Tibial nerve (tissue), 4 donors: ENCODE data around the gene ASB3. TPM values are rescaled to one million over a fixed set of nuclear protein-coding genes. Genes with fewer than 3 reads are reported as not detected.
A peak's percentile ranks its signal among the peaks of the same experiment; 100 is the strongest.
"Not testable (repeated sequence)": the region's sequence is repeated elsewhere in the genome, so short reads cannot be mapped to it uniquely, and the experiment has no call there.

Source experiments
- DNase-seq, 2 donors: peaks; one replicate each; pipeline ENCODE4 v3.0.0-alpha.2; 2019; ENCODE audit warnings: low spot score in 2 of 2
- H3K27ac ChIP-seq, 4 donors: fragments of 200-600 bp; sonication (generic) in 3 of 4; one replicate each; pipeline ENCODE4 v1.5.1; 2017 to 2019; ENCODE audit warnings: mild to moderate bottlenecking in 1 of 4
- H3K27me3 ChIP-seq, 2 donors: fragments of 200-600 bp; sonication (generic) in 1 of 2; one replicate each; pipeline versions ENCODE4 v1.5.1 to v1.6.0; 2017 to 2019
- H3K36me3 ChIP-seq, 3 donors: fragments of 200-600 bp; sonication (generic); one replicate each; pipeline ENCODE4 v1.5.1; 2018 to 2019
- H3K4me1 ChIP-seq, 4 donors: fragments of 200-600 bp; sonication (generic) in 3 of 4; one replicate each; pipeline ENCODE4 v1.5.1; 2017 to 2019
- H3K4me3 ChIP-seq, 4 donors: fragments of 200-600 bp; sonication (generic) in 3 of 4; one replicate each; pipeline ENCODE4 v1.5.1; 2017 to 2019; ENCODE audit warnings: mild to moderate bottlenecking in 1 of 4, moderate library complexity in 1 of 4
- H3K9me3 ChIP-seq, 4 donors: fragments of 200-600 bp; sonication (generic) in 3 of 4; one replicate each; pipeline ENCODE4 v1.5.1; 2017 to 2019
- EP300 ChIP-seq, 2 donors: sonication (generic); formaldehyde crosslinking; IDR thresholded peaks; one replicate each; pipeline ENCODE4 v1.6.1; 2017; ENCODE audit warnings: antibody characterized with exemption in 2 of 2, mild to moderate bottlenecking in 1 of 2
- POLR2A ChIP-seq, 2 donors: fragments of 450-650 bp; IDR thresholded peaks; one replicate each; pipeline ENCODE4 v1.6.1; 2017; ENCODE audit warnings: antibody characterized with exemption in 2 of 2, mild to moderate bottlenecking in 2 of 2, moderate library complexity in 2 of 2
- WGBS, 2 donors: methylation state at CpG; one replicate each; pipeline ENCODE4 v1.1.5; 2018; 5-methylcytosine and 5-hydroxymethylcytosine counted together
- total RNA-seq, 4 donors: library from RNA; depleted of rRNA; stranded (reverse); fragments of >200 nt; gene quantifications; one replicate each; pipeline ENCODE4 v1.1.0, GENCODE V29; 2016
- TF ChIP-seq, protein P1 (sequence below), 5 experiments: fragments of 200-600 bp in 3 of 5; fragments of 450-650 bp in 2 of 5; sonication (generic) in 3 of 5; IDR thresholded peaks; one replicate each; pipeline ENCODE4 v1.5.1; 2016 to 2019; ENCODE audit warnings: antibody characterized with exemption in 5 of 5, mild to moderate bottlenecking in 3 of 5, moderate library complexity in 2 of 5

The ASB3 gene
- total RNA-seq, 4 donors from 2014 or later, result 16.8 to 24.7 (median 17.3) TPM

DNA sequence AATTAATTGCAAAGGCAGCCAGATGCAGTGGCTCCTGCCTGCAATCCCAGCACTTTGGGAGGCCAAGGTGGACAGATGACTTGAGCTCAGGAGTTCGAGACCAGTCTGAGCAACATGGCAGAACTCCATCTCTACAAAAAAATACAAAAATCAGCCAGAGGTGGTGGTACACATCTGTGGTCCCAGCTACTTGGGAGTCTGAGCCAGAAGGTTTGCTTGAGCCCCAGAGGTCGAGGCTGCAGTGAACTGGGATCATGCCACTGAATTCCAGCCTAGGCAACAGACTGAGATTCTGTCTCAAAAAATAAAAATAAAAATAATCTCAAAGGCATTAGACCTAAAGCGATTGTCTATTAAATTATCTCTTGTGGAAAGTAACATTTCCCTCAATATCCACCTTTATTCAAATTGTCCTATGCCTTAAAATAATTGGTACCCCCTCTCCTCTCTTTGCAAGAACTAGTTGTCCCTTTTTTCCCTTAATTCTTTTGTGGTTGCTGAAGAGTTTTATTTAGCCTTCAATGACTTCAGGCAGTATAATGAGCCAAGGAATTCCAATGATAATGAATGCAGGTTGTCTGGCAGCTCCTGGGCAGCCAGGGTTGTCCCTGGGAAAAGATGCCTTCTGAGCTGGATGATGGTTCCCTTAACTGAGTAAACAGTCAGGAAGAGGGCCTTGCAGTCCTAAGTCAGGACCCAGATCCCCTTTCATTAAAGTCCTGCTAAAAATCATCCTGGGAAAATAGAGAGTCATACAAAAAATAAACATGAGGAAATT is 40.8 kb upstream of the ASB3 start:
- no peaks in the 10 kb centered on the region for H3K27me3 ChIP-seq
- H3K4me3 ChIP-seq, result no peak overlapping the region
- WGBS, 2 donors, result 55 to 61% methylated on average over 3 of the region's 3 CpGs
- H3K27ac ChIP-seq, result peak overlapping the region; percentile 9 to 78 (median 48)
- DNase-seq, result no peak
- peaks cover 0 to 12% (median 0%) of the 10 kb centered on the region in 3 donors for H3K36me3 ChIP-seq
- no peaks in the 10 kb centered on the region for H3K9me3 ChIP-seq
- H3K4me1 ChIP-seq, result peaks cover 0 to 34% (median 15%) of the 10 kb centered on the region in 4 donors
- no peak for TF ChIP-seq EP300 (IDR thresholded peaks at IDR 0.05)
- TF ChIP-seq, protein P1, sequence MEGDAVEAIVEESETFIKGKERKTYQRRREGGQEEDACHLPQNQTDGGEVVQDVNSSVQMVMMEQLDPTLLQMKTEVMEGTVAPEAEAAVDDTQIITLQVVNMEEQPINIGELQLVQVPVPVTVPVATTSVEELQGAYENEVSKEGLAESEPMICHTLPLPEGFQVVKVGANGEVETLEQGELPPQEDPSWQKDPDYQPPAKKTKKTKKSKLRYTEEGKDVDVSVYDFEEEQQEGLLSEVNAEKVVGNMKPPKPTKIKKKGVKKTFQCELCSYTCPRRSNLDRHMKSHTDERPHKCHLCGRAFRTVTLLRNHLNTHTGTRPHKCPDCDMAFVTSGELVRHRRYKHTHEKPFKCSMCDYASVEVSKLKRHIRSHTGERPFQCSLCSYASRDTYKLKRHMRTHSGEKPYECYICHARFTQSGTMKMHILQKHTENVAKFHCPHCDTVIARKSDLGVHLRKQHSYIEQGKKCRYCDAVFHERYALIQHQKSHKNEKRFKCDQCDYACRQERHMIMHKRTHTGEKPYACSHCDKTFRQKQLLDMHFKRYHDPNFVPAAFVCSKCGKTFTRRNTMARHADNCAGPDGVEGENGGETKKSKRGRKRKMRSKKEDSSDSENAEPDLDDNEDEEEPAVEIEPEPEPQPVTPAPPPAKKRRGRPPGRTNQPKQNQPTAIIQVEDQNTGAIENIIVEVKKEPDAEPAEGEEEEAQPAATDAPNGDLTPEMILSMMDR (IDR thresholded peaks at IDR 0.05), result no peak
- no peak for TF ChIP-seq POLR2A (IDR thresholded peaks at IDR 0.05)

DNA sequence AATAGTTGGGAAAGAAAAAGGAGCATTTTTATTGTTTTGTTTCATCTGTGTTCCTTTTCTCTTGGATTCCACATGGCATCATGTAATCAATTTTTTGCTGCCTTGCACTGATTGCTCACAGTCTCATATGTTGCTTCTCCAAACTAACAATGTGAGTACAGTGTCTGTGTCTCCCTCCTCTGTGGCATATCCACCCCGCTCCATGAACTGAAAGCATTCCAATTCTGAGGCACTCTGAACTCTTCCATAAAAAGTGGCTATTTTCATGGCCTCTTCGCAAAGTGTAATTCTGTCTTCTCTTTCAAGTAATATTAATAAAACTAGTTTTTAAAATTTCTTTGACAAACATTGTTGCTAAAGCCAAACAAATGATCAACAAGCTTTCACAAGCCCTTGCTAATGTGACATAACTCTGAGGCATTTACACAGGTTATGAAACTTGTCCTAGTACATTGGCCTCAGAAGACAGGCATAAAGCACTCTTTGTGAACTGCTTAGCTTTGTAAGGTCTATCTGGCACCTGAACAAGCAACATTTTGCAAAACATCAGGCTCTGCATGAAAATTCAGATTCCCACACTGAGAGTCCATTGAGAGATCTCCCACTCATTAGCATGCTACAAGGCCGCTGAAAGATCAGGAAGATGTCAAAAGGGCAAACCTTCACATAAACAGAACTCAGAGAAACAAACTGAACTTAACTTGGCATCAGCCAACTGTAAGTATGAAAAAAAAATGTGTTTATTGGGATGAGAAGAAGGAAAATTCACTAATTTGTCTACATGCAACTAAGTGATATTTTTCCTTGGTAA is 40.0 kb upstream of the ASB3 start:
- no peak overlapping the region for H3K4me3 ChIP-seq
- H3K9me3 ChIP-seq, result no peaks in the 10 kb centered on the region
- peak in 1 of 2 donors; percentile 67 for DNase-seq
- no peak for TF ChIP-seq POLR2A (IDR thresholded peaks at IDR 0.05)
- TF ChIP-seq EP300 (IDR thresholded peaks at IDR 0.05), result peak; percentile 48 to 97
- peaks cover 0 to 34% (median 15%) of the 10 kb centered on the region in 4 donors for H3K4me1 ChIP-seq
- no peaks in the 10 kb centered on the region for H3K27me3 ChIP-seq
- H3K36me3 ChIP-seq, result peaks cover 0 to 9% (median 0%) of the 10 kb centered on the region in 3 donors
- H3K27ac ChIP-seq, result peak overlapping the region; percentile 9 to 82 (median 62)
- 23 to 30% methylated on average over 3 of the region's 3 CpGs for WGBS, 2 donors

DNA sequence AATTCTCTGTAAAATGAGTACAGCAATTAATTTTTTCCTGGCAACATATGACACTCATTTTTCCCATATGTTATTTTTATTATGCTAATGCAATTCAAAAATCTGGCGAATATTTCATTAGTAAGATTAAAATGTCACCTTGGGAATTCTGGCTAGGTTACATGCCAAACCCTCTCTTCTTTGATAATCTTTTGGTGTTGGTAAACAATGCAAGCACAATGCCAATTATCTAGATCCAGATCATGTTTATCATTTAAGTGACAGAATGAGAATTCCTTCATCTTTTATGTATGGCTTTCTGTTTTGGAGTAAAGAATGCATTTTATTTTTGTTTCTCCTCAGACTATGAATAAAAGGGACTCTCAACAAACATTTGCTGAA is 39.3 kb upstream of the ASB3 start:
- TF ChIP-seq POLR2A (IDR thresholded peaks at IDR 0.05) (no peak), EP300 (IDR thresholded peaks at IDR 0.05) (no peak)
- TF ChIP-seq, protein P1 (IDR thresholded peaks at IDR 0.05), result no peak
- DNase-seq, result no peak
- WGBS, 2 donors, result 30 to 46% methylated on average over 1 of the region's 1 CpG
- peak overlapping the region in 3 of 4 donors; percentile 45 to 82 (median 78) for H3K27ac ChIP-seq
- H3K4me3 ChIP-seq, result no peak overlapping the region
- H3K9me3 ChIP-seq, result no peaks in the 10 kb centered on the region
- H3K36me3 ChIP-seq, result peaks cover 0 to 2% (median 0%) of the 10 kb centered on the region in 3 donors
- peaks cover 0 to 34% (median 15%) of the 10 kb centered on the region in 4 donors for H3K4me1 ChIP-seq
- no peaks in the 10 kb centered on the region for H3K27me3 ChIP-seq

DNA sequence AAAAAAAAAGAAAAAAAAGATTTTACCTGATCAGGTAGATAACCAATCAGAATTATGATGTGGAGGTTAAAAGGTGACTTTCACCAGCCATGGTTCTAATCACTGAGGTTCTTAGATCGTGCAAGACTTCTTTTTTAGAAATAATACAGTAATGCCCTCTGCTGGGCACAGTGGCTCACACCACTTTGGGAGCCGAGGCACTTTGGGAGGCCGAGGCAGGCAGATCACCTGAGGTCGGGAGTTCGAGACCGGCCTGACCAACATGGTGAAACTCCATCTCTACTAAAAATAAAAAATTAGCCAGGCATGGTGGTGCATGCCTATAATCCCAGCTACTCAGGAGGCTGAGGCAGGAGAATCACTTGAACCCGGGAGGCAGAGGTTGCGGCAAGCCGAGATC is 36.9 kb upstream of the ASB3 start:
- not testable (repeated sequence) for H3K27me3 ChIP-seq, H3K27ac ChIP-seq, H3K9me3 ChIP-seq, DNase-seq, H3K4me3 ChIP-seq
- Histone ChIP-seq H3K4me1 (peaks cover 0 to 34% (median 15%) of the 10 kb centered on the region in 4 donors), H3K36me3 (peaks cover 0 to 12% (median 0%) of the 10 kb centered on the region in 3 donors)
- WGBS, 2 donors, result 88 to 92% methylated on average over 9 of the region's 9 CpGs

DNA sequence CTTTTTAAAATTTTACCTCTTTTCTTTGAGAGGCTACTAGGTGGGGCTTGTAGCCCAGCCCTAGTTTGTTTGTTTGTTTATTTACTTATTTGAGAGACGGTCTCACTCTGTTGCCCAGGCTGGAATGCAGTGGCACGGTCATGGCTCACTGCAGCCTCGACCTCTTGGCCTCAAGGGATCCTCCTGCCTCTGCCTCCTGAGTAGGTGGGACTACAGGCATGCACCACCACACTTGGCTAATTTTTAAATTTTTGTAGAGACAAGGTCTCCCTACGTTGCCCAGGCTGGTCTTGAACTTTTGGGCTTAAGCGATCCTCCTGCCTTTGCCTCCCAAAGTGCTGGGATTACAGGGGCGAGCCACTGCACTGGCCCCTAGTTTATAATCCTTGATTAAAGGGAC is 35.1 kb upstream of the ASB3 start:
- TF ChIP-seq EP300 (IDR thresholded peaks at IDR 0.05) (no peak), POLR2A (IDR thresholded peaks at IDR 0.05) (no peak)
- TF ChIP-seq, protein P1 (IDR thresholded peaks at IDR 0.05), result no peak

More for the DNA sequence above, 35.1 kb upstream of the ASB3 start:
- no peak overlapping the region for H3K4me3 ChIP-seq
- H3K27ac ChIP-seq, result no peak overlapping the region
- H3K9me3 ChIP-seq, result no peaks in the 10 kb centered on the region
- no peaks in the 10 kb centered on the region for H3K27me3 ChIP-seq
- peaks cover 0 to 18% (median 9%) of the 10 kb centered on the region in 4 donors for H3K4me1 ChIP-seq
- no peak for DNase-seq
- WGBS, 2 donors, result 82 to 86% methylated on average over 6 of the region's 6 CpGs
- H3K36me3 ChIP-seq, result peaks cover 0 to 29% (median 0%) of the 10 kb centered on the region in 3 donors
